Stimulated activated CD4-positive, alpha-beta T cell treated with anti-CD3 and anti-CD28 coated beads, Interleukin-12 subunit alpha, Interleukin-12 subunit beta, amount 100 ng/mL, for 4 hours (primary cell): ENCODE measurements around the gene AFAP1.

ENCODE experiments used
- DNase-seq: peaks from one replicate; pipeline ENCODE4 v3.0.0-alpha.2; 2020

The AFAP1 gene

DNA sequence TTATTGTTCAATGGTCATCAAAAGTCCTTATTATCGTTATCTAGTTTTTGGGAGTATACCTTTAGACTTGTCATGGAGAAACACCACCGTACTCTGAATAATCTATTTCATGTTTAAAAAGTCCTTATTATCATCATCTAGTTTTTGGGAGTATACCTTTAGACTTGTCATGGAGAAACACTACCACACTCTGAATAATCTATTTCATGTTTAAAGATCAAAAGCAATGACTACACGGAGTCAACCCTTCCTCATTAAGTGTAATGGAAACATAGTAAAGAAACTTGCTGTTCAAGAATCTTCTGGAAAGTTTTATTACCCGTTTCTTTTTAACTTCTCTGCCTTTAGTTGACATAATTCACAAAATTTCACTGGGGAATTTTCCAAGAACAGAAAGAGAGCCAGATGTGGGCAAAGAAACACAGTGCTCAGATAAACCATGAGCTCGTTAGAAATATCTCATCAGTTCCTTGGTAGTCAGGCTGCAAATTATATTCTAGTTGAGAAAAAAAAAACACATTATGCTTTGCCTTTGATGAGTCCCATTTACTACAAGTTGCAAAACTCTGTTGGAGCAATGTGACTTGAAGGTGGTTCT lies 158.8 kb downstream of the AFAP1 start:
- DNase-seq: no peak

DNA sequence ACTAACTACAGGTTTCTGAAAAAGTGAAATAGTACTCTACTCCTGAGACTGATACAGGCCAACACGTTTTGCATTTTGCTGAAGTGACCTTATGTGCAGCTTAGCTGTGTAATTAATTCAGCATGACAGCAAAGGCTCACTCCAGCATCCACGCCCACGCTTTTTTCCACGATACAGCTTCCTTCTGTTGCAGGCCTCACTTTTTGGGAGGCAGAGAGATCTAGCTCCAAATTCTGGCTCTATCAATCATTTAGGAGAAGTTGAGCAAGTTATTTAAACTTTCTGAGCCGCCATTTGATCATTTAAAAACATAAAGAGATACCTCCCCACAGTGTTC lies 160.3 kb downstream of the AFAP1 start:
- DNase-seq: no peak

DNA sequence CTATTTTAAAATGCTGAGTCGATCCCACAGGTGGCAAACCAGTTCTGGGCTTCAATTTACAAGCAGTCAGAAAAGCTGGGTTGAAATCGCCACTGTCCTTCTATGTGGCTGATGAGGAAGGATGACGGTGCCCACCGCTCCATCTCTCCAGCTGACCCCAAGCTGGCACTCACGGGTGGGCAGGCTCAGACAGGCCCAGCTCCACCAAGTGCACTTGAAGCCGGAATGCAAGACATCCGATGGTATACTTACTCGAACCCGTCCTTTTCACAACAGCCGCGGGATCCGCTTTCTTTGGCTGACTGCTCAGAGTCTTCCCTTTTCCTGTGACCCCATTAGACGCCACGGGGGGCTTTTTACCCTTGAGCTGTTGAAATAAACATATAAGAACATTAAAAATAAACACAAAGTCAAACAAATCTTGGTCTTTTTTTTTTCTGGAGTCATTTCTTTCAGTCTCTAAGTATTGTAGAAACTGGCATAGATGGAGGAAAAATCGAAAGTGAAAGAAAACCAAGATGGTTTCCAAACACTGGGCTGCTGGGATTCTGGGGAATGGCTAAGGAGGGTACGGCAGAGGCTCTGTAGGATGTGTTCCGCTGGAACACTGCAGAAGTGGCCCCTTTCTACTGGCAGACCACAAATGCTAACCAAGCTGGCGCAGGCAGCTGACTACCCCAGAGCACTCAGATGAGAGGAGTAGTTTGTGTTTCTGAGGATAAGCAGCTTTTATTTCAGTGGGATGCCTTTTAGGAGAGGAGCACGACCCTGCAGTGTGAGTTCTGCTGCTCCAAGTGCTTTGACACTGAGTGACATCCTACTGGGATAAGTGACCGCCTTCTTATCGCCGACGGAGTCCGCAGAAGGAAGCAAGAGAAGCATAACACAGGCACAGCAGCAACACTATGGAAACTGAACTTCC lies 160.9 kb downstream of the AFAP1 start:
- DNase-seq: no peak

DNA sequence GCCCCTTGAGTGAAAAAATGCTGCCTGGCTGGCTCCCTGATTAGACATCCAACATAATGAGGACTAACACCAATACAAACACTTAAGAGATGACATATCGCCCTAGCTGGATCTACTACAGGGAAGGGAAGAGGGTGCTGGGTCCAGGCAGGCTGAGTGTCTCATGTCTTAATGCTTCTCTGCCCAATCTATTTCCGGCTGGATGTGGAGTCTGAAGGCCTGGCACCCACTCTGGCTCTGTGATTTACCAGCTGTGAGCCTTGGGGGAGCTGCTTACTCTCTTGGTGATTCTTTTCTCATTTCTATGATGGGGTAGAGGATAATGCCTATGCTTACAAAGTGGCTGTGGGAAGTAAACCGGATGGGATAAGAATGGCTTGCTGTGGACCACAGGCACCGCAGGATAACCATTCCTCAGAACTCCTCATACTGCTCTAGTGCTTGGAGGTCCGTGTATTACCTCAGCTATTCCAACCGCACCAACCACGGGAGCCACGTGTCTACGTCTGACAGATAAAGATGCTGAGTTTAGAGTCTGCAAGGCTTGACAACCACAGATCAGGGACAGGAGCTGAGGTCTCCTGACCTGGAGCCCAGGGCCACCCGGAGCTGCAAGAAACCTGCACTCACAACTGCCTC lies 161.7 kb downstream of the AFAP1 start:
- no peak for DNase-seq

DNA sequence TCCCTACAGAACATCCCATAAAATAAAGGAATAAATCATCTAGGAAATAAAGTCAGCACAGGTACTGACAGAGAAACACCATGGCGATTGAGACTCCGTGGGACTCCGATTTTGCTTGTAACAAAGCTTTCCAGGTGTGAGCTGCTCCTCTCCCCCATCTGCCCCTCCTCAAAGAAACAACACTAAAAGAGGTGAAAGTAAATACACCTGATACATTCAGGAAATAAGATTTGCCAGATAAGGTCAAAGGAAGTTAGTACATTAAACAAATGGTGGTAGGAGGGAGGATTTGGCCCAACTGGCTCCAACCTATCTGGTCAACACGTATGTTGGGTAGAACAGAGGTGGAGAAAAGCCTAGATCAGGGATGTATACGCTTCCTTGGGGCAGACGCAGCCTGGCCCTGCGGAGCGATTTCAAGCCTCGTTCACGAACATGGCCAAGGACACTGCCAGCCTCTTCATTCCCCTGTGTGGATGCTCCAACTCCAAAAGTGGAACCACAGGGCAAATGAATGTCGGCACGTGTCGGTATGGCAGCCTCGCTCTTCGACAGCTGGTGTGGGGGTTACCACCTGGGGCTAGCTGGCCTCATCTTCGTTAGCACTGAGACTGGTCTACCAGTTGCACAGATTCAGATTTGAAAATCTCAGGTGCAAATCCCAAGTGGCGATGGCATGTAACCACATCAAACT lies 162.5 kb downstream of the AFAP1 start:
- DNase-seq: no peak

DNA sequence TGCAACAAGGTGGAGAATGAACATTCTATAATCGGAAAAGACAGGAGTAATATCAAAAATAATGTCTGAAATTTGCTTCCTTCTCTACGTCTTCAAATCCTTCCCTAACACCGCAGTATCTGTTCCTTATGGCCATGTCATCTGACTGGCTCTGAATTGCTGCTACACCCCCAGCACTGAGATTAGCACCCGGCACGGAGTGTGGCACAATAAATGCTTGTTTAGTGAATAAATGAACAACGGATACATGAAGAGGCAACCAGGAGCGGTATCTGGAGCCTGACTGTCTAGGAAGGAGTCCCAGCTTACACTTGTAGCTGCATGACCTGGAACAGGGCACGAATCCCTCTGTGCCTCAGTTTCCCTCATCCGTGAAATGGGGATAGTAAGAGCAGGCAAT lies 164.3 kb downstream of the AFAP1 start:
- no peak for DNase-seq

DNA sequence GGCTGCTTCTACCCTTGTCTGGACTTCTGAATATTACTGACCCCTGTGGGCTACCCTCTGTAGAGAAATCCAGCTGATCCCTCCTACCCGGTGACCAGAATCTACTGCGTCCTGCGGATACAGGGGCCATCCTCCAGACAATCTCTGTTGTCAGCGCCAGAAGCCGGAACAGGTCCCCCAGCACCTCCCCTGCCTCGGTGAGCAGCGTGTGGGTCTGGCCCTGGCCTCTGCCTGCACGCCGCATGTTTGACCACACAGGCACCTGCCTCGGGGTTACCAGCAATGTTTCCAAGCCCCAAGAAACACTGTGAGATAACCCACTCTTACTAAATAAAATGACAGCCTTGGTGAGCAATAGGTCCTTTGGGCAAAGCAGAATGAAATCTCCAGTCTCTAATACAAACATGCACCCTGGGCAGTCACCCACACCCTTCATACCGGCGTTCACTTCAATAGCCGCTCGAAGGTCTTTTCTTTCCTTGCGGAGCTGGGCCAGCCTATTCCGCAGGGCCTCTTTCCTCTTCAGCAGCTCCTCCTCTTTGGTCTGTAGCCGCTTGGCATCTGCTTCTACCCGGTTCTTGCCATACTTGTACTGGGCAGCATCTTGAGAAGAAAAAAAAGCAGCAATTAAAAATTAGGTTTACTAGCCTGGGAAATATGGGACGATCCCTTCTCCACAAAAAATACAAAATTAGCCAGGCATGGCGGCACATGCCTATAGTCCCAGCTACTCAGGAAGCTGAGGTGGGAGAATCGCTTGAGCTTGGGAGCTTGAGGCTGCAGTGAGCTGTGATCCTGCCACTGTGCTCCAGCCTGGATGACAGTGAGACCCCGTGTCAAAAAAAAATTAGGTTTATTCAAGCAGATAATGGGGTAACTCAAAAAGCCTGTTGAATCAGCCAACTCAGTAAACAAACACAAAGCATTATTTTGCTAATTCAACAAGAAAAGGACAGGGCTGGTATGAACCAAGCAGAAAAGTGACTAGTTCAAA lies 165.1 kb downstream of the AFAP1 start:
- no peak for DNase-seq

DNA sequence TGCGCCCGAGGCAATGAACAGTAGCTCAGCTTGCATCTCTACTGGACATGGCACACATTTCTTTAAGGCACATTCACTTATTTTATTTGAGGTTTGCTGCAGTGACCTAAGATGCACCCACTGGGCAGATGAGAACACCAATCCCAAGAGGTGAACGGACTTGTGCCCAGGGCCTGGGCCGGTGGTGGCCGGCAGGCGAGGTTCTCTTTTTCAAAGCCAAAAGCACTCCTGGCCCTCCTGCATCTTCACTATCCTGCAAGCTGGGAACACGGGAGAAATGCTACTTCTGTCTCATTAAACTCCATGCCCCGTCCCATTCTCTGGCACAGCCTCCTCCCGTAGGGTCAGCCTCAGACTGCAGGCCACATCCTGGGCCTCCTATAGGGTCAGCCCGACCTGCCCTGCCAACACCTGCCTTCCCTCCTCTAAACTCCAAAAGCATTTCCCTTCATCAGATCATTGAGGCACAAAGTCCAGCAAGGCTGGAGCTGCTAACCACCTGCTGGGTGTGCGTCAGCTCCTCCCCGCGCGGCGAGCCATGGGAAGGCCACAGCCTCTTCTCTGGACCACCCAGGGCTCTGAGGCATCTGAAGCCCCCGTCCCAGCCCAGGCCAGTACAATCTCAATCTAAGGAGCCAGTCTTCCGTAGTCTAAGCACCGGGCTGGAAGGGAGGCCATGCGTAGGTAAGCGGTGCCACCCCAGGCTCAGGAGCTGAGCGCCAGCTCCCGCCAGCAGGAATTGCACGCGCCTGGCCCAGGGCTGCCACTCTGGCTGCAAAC lies 166.1 kb downstream of the AFAP1 start:
- DNase-seq: no peak

DNA sequence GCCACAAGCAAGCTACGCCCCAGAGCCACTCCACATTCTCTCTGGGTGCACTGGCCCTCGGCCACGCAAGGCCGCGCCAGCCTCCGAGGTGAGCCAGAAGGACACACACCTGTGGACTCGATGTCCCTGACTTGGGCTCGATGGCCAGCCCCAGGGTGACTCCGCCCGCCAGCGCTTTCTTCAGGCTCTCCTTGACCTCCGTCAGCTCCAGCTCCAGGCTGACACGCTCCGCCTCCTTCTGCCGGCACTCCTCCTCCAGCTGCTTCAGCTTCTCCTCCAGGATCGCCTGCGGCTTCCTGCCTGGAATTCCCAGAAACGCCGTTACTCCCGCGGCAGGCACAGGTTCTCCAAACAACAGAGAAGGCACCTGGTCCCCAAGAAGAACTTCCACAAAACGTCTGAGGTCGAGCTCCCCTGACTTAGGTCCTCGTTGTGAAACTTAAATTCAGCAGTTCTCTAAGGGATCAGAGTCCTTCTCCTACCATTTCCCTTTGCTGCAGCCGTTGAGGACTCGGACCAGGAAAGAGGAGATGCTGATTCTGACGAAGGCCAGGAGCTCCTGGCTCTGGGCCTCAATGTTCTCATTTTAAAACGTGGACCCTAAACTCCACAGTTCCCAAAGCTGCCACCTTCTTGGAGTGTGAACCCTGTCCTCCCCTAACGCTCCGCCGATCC lies 166.8 kb downstream of the AFAP1 start:
- no peak for DNase-seq

DNA sequence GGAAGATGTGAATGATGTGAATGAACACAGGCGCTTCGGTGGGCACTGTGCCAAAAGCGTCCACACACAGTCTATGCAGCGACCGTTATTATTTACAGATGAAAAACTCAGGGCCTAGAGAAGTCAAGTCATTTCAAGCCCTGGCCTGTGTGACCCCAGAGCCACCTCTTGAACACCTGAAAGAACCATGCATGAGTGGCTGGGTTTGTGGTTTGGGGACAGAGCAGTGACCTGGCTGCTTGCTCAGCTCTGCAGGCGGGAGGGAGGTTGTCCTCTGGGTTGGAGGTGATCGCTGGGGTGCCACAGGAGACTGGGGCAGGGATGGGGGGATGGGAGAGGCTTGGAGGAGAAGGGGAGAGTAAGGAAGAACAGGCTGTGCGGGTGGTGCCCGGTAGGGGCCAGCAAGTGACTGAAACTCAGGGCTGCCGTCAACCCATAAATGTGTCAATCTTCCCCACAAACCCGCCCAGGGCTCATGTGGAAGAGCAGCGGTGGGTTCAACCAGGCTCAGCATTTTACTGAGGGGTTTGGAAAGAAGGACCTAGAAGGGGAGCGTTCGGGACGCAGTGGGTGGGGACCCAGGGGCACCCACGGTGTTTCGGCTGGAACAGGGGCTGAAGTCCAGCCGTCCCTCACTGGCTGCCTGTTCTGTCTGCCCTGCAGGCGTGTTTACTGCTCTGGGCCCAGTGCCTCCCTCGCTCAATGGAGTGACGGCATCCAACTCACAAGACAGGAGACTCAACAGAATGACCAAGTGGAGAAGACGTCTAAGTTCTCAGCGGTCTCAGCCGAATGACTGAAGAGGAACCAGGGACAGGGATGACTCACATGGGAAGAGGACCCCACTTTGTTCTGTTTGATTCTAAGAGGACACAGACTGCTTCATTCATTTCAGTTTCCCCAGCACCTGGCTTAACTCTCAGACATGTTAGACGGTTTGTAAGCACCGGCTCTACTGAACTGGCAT lies 167.8 kb downstream of the AFAP1 start:
- DNase-seq: no peak

DNA sequence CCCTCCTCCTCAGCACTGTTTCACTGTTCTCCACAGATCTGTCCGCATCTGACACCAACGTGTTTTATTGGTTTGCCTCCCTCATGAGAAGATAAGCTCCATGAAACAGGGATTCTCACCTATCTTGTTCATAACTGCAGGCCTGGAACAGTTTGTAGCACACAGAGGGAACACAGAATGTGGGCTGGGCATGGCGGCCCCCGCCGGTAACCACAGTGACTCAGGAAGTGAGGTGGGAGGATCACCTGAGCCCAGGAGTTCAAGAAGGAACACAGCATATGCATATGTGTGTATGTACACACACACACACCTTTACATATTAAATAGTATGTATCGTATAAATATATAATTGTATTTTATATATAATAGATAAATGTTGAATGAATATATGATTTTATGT lies 168.6 kb downstream of the AFAP1 start:
- DNase-seq: peak; percentile 39

DNA sequence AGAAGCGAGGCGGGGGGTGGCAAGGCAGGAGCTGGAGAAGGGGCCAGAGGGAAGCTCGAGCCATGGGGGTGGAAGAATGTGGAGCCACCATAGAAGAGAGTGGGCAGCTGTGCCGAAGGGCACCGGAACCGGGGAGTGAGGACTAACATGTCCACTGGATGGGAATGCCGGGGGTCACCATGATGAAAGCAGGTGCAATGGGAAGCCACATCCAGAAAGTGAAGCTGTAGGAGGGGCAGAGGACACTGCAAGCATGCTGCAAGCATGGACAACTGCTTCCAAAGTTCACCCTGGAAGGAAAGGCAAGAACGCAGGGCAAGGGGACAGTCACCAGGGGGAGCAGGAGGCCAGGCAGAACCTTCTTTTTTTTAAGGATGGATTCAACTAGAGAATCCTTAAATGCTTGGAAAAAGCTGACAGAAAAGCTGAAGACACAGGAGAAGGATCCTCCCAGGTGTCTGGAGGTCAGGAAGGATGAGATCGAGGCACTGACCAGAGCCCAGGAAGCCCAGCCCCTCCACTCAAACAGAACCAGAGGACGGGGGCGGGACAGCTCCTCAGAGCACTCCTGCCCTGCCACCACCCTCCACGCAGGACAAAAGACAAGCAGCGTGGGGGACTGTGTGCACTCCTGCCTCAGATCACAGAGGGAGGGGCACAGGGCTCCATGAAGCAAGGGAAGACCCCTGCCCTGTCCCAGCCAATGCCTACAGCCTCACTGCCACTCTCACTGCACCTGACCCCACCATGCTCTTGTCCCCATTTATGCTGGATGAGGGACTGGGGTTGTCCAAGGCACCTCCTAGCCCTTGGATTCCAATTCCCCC lies 169.2 kb downstream of the AFAP1 start:
- no peak for DNase-seq

DNA sequence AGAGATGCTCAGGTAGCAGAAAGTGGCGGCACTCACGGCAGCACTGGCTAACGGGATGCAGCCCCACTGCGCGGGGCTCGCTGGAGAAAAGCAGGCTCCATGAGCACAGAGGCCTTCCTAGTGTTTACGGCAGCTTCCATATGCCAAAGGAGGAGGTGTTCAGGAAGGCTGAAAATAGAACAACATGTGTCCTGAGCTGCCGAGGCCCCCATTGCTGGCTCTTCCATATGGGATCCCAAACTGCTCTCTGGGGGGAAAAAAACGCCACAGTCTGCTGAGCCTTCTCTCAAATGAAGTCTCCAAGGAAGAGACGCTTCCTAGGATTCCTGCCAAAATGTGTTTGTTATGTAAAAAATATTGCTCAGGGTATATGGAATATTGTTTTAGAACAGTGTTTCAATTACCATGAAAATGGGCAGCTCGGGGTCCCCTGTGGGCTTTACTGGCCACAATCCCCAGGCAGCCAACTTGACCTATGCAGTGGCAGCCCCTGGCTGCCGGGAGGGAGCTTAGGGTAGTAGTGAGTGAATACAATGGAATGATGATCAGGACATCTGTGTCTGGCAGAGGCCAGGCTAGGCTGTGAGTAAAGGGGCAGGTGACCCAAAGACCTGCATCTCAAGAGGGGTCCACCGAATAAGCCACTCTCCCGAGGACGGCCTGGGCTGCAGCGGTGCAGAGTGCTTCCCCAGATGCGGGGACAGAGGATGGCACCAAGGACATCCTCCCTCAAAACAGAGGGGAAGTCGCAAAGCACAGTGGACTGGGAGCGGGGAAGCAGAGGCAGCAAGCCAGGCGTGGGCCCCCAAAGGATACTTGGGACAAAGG lies 170.1 kb downstream of the AFAP1 start:
- no peak for DNase-seq

DNA sequence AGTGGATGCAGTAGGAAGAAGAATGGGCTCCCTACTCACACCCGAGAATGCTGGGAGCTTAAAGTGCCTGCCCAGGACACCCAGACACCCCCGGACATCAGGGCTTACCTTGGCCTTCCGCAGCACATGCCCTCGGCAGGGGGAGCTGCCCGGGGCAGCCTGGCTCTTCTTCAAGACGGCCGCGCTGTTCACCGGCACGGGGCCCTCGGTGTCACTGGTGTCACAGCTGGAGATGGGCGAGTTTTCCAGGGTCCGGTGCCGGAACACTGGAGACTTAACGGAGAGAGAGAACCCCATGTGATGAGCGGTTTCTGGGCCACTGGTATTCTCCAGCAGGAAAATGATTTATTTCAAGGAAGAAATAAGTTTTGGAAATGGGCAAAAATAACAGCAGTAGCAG lies 170.9 kb downstream of the AFAP1 start:
- DNase-seq: no peak

DNA sequence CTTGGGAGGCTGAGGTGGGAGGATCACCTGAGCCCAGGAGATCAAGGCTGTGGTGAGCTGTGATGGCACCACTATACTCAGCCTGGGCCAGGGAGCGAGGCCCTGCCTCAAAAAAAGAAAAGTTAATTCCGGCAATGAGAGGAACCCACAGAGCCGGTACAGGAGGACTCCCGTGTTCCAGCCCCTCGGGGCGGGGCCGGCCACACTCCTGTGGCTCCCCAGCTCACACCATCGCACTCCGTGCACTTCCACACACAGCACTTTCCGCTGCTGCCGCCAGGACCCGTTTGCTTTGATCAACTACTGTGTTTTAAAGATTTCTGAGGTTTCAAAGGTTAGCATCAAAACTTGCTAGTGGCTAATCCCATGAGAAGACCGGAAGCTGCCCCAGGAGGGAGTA lies 171.7 kb downstream of the AFAP1 start:
- no peak for DNase-seq

DNA sequence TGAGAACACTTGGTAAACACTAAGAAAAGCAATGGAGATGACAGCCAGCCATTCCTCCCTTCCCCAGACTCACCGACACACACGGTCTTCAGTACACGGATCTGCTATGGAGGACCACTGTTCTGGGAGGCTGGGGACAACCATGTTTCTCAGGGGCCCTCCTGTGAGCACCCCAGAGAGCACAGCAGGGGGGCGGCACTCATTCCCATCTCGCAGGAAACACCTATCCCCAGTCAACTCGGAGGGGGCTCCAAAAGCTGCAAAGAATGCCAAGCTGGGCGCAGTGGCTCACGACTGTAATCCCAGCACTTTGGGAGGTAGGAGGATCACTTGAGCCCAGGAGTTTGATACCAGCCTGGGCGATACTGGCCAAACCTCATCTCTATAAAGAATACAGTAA lies 172.1 kb downstream of the AFAP1 start:
- DNase-seq: no peak

DNA sequence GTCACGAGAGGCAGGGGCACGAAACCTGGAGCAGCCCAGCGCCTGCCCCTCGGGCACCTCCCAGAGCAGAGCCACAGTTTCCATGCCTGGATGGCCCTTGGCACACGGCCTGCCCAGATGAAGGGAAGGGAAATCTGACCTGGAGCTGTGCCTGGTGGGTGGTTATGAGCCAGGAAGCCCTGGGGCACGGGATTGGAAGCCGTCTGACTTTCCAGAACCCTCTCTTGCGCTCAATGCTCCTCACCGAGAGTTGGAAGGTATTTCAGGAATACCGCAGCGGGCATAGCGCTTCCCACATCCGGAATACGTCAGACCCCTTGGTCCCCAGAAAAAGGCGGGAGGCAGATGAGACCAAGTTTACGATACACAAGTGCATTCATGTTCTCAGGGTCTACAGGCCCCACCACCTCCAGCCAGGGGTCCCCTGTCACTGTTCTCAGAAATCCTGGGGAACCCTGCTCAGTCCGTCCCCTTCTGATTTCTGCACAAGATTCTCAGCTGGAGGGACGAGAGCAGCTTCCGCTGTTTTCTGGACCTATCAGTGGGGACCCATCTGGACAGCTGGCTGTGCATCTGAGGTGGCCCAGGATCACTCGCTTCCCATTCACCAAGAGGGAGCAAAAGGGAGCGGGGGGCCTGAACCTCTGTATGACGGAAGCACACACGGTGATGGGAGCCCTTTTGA lies 172.9 kb downstream of the AFAP1 start:
- no peak for DNase-seq
